ENCODE measurements around the gene ING4. TPM values are rescaled to one million over a fixed set of nuclear protein-coding genes. Genes with fewer than 3 reads are reported as not detected.

Gene ING4
- total RNA-seq, 1 experiment from 2014 or later = 23.8 TPM

DNA sequence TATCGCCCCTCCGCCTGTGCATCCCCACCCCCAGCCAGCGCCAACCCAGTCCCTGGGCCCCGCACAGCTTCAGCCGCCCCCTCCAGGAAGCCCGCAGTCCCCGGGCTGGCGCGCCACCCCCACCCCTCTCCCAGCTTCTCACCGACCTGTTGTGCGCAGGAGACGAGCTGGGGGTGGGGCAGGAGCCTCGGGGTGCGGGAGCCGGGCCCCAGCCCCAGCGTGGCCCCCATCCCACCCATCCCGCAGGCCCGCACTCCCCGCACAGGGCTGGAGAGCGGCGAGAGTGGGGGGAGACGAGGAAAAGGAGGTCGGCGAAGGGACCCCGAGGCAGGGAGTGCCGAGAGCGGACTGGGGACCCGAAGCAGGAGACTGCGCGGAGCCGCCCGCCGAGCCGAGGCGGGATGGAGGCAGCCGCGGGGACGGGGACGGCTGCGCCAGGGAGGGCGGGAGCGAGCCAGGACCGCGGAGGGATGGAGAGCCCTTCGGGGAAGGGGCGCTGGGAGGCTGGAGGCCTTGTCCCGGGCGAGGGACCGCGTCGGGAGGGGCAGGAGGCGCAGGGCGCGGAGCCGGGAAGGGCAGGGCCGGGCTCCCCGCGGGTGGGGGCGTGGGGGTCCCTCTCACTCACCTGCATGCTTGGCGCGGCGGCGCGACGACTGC is 37.2 kb upstream of the ING4 start:
- no peaks in the 10 kb centered on the region for H3K36me3 ChIP-seq (ENCODE audit: low read depth, low read length)
- 0 out of 2 replicates have a peak overlapping the region, but pooled peaks have one; percentile 26 for H3K4me2 ChIP-seq (ENCODE audit: low read length)
- DNase-seq (no peak), ATAC-seq (peak; percentile 18; the same call in 1 of the 2 replicates)
- TF ChIP-seq, protein P1, sequence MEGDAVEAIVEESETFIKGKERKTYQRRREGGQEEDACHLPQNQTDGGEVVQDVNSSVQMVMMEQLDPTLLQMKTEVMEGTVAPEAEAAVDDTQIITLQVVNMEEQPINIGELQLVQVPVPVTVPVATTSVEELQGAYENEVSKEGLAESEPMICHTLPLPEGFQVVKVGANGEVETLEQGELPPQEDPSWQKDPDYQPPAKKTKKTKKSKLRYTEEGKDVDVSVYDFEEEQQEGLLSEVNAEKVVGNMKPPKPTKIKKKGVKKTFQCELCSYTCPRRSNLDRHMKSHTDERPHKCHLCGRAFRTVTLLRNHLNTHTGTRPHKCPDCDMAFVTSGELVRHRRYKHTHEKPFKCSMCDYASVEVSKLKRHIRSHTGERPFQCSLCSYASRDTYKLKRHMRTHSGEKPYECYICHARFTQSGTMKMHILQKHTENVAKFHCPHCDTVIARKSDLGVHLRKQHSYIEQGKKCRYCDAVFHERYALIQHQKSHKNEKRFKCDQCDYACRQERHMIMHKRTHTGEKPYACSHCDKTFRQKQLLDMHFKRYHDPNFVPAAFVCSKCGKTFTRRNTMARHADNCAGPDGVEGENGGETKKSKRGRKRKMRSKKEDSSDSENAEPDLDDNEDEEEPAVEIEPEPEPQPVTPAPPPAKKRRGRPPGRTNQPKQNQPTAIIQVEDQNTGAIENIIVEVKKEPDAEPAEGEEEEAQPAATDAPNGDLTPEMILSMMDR (conservative IDR thresholded peaks at IDR 0.05; ENCODE audit: low read depth, low read length) = no peak
- peak; percentile 30; the same call in 1 of the 2 replicates for TF ChIP-seq EZH2phosphoT487 (IDR thresholded peaks at IDR 0.05; ENCODE audit: borderline replicate concordance, low read length)
- no peaks in the 10 kb centered on the region for H3K4me1 ChIP-seq (ENCODE audit: insufficient read depth, low read length)
- CTCF ChIA-PET = no interaction called here
- H3K27ac ChIP-seq (ENCODE audit: low read length) = no peak overlapping the region
- peaks cover 33% of the 10 kb centered on the region for H3K27me3 ChIP-seq (ENCODE audit: low read length)
- H2AFZ ChIP-seq (ENCODE audit: low read length) = no peak overlapping the region
- intact Hi-C loops (cut with micrococcal nuclease) = loop anchor here (5.0 kb wide), 1 partner anchor 83 kb away; no protein-coding TSS in a partner anchor
- peak overlapping the region; percentile 35; the same call in 1 of the 2 replicates for H3K4me3 ChIP-seq (ENCODE audit: low read length)
- POLR2A ChIA-PET (ENCODE audit: unreplicated experiment) = no interaction called here
- H3K9ac ChIP-seq (ENCODE audit: low read length) = no peak overlapping the region
- no peaks in the 10 kb centered on the region for H3K79me2 ChIP-seq (ENCODE audit: low read length)
- no peaks in the 10 kb centered on the region for H3K9me2 ChIP-seq (replicated peaks; ENCODE audit: low read length)
- H3F3A ChIP-seq (ENCODE audit: low read length, unreplicated experiment) = no peaks in the 10 kb centered on the region
- no peaks in the 10 kb centered on the region for H3K9me3 ChIP-seq (ENCODE audit: low read length)
- no peaks in the 10 kb centered on the region for H4K20me1 ChIP-seq (ENCODE audit: low read length)
- BruUV-seq (replicated peaks) = no TSS peak

DNA sequence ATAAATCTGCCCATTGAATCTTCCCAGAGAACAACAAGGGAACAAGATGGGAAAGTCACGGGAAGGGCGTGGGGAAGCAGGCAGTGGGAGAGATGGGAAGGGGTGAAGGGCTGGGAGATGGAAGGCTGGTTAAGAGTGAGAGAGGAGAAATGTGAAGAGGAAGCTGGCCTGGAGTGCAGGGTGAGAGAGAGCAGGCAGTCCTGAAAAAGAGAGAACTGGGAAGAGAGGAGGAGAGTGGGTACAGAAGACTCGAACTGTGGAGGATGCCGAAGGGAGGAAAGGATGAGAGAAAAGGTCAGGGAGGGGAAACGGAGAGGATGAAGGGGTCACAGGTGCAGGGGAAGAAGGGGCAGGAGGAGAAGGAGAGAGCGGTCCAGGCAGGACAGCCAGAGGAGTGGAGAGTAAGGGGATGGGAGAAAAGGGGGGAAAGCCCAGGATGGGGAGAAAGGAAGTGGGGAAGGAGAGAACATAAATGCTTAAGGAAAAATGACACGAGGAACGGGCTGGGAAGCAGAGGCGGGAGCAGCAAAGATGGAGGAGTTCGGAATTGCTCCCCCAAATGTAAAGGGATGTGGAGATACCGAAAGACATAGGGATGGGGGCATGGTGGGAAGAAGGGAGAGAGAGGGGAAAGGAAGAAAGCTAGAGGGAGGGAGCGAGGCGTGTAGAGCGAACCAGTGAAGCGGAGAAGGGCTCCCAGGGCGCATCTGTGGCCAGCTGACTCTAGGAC is 36.5 kb upstream of the ING4 start:
- Histone ChIP-seq H4K20me1 (ENCODE audit: low read length) (no peaks in the 10 kb centered on the region), H3K9me3 (ENCODE audit: low read length) (no peaks in the 10 kb centered on the region), H3K4me3 (ENCODE audit: low read length) (no peak overlapping the region), H3F3A (ENCODE audit: low read length, unreplicated experiment) (no peaks in the 10 kb centered on the region), H3K36me3 (ENCODE audit: low read depth, low read length) (no peaks in the 10 kb centered on the region), H3K4me1 (ENCODE audit: insufficient read depth, low read length) (no peaks in the 10 kb centered on the region), H3K4me2 (ENCODE audit: low read length) (no peak overlapping the region), H3K27ac (ENCODE audit: low read length) (no peak overlapping the region), H3K9ac (ENCODE audit: low read length) (no peak overlapping the region), H2AFZ (ENCODE audit: low read length) (no peak overlapping the region), H3K27me3 (ENCODE audit: low read length) (peaks cover 33% of the 10 kb centered on the region), H3K79me2 (ENCODE audit: low read length) (no peaks in the 10 kb centered on the region), H3K9me2 (replicated peaks; ENCODE audit: low read length) (no peaks in the 10 kb centered on the region)
- TF ChIP-seq, protein P1 (conservative IDR thresholded peaks at IDR 0.05; ENCODE audit: low read depth, low read length) = no peak
- TF ChIP-seq EZH2 (IDR thresholded peaks at IDR 0.05; ENCODE audit: low read length, unreplicated experiment) = no peak
- TF ChIP-seq EZH2phosphoT487 (IDR thresholded peaks at IDR 0.05; ENCODE audit: borderline replicate concordance, low read length) = no peak
- ChIA-PET CTCF (no interaction called here), POLR2A (ENCODE audit: unreplicated experiment) (no interaction called here)
- DNase-seq (no peak), ATAC-seq (no peak)
- intact Hi-C loops (cut with micrococcal nuclease) = loop anchor here (5.0 kb wide), 1 partner anchor 82 kb away; no protein-coding TSS in a partner anchor
- BruUV-seq (replicated peaks) = no TSS peak

All from PC-3 (cell line).